ENCODE measurements around the gene CALHM5.
A peak's percentile ranks its signal among the peaks of the same experiment; 100 is the strongest.

The CALHM5 gene

GRCh38 chr6:116564921-116565872 is 53.8 kb downstream of the CALHM5 start:
- Histone ChIP-seq H3K4ac (ENCODE audit: low read length) (no peak overlapping the region), H3K79me1 (ENCODE audit: low read depth, low read length) (no peaks in the 10 kb centered on the region), H3K9me3 (replicated peaks in 1 of 2; ENCODE audit: control insufficient read depth in 2 of 2, insufficient read depth in 1 of 2, low read depth in 1 of 2, low read length in 2 of 2) (no peaks in the 10 kb centered on the region), H2AK5ac (ENCODE audit: low read depth, low read length) (no peak overlapping the region), H4K91ac (ENCODE audit: low read depth, low read length, poor library complexity) (no peak overlapping the region), H3K4me2 (ENCODE audit: insufficient read depth, low read length, poor library complexity, severe bottlenecking) (no peak overlapping the region), H2BK12ac (ENCODE audit: low read length) (peak overlapping the region; percentile 80), H3K4me1 (ENCODE audit: control insufficient read depth in 2 of 2, insufficient read depth in 1 of 2, low read depth in 1 of 2, low read length in 2 of 2) (peaks cover 0 to 4% of the 10 kb centered on the region in 2 donors), H3K9ac (ENCODE audit: low read depth, low read length, poor library complexity) (peak overlapping the region; percentile 40), H3K23ac (ENCODE audit: low read depth, low read length, poor library complexity) (peak overlapping the region; percentile 87), H3K4me3 (ENCODE audit: low read length in 2 of 2) (no peak overlapping the region), H3K27me3 (ENCODE audit: control insufficient read depth in 3 of 3, insufficient read depth in 3 of 3, low read depth in 1 of 3, low read length in 3 of 3) (no peaks in the 10 kb centered on the region), H3K14ac (ENCODE audit: low read length) (peak overlapping the region; percentile 87), H2BK5ac (ENCODE audit: low read length) (no peak overlapping the region), H3K27ac (replicated peaks; ENCODE audit: low read length) (no peak overlapping the region), H3K18ac (ENCODE audit: low read length) (no peak overlapping the region), H2BK120ac (ENCODE audit: low read depth, low read length) (no peak overlapping the region), H2BK15ac (ENCODE audit: low read length) (peak overlapping the region; percentile 22), H4K8ac (ENCODE audit: low read depth, low read length) (peak overlapping the region; percentile 58), H3K36me3 (replicated peaks in 1 of 2; ENCODE audit: control insufficient read depth in 2 of 2, insufficient read depth in 2 of 2, low read length in 2 of 2) (no peaks in the 10 kb centered on the region), H2AFZ (ENCODE audit: low read length) (peak overlapping the region; percentile 45)
- DNase-seq (ENCODE audit: low spot score) = no peak
- WGBS, 2 donors (ENCODE audit: extremely low coverage in 2 of 2, insufficient read length in 2 of 2, insufficient replicate concordance in 1 of 2) = no CpG with 5 or more reads among the region's 42 CpGs

DNA sequence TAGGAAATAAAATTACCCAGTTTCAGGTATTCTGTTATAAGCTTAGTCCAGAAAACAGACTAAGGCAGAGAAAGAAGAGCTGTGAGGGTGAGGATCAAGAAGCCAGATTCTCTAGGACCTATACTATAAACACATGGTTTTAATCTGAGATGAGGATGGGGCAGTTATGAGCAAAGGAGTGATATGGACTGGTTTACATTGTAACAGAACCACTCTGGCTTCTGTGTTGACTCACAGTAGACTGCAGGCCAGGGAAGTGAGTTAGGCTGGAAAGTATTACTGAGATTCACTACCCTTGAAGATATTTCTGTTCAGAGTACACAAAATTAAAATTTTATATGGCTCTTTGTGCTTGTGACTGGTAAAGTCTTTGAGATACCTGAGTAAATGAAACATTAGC is 56.7 kb downstream of the CALHM5 start:
- H3K4me3 ChIP-seq (ENCODE audit: low read length in 2 of 2) = no peak overlapping the region
- no peaks in the 10 kb centered on the region for H3K79me1 ChIP-seq (ENCODE audit: low read depth, low read length)
- peaks cover 3 to 4% of the 10 kb centered on the region in 2 donors for H3K4me1 ChIP-seq (ENCODE audit: control insufficient read depth in 2 of 2, insufficient read depth in 1 of 2, low read depth in 1 of 2, low read length in 2 of 2)
- H2AFZ ChIP-seq (ENCODE audit: low read length) = no peak overlapping the region
- no peak overlapping the region for H4K91ac ChIP-seq (ENCODE audit: low read depth, low read length, poor library complexity)
- no peaks in the 10 kb centered on the region for H3K36me3 ChIP-seq (replicated peaks in 1 of 2; ENCODE audit: control insufficient read depth in 2 of 2, insufficient read depth in 2 of 2, low read length in 2 of 2)
- no peak for DNase-seq (ENCODE audit: low spot score)
- H3K4ac ChIP-seq (ENCODE audit: low read length) = no peak overlapping the region
- H3K9ac ChIP-seq (ENCODE audit: low read depth, low read length, poor library complexity) = no peak overlapping the region
- H3K27me3 ChIP-seq (ENCODE audit: control insufficient read depth in 3 of 3, insufficient read depth in 3 of 3, low read depth in 1 of 3, low read length in 3 of 3) = no peaks in the 10 kb centered on the region
- H4K8ac ChIP-seq (ENCODE audit: low read depth, low read length) = no peak overlapping the region
- H2BK15ac ChIP-seq (ENCODE audit: low read length) = no peak overlapping the region
- H3K18ac ChIP-seq (ENCODE audit: low read length) = no peak overlapping the region
- no peak overlapping the region for H3K23ac ChIP-seq (ENCODE audit: low read depth, low read length, poor library complexity)
- no peak overlapping the region for H2BK120ac ChIP-seq (ENCODE audit: low read depth, low read length)
- H3K9me3 ChIP-seq (replicated peaks in 1 of 2; ENCODE audit: control insufficient read depth in 2 of 2, insufficient read depth in 1 of 2, low read depth in 1 of 2, low read length in 2 of 2) = no peaks in the 10 kb centered on the region
- H3K14ac ChIP-seq (ENCODE audit: low read length) = no peak overlapping the region
- no peak overlapping the region for H3K27ac ChIP-seq (replicated peaks; ENCODE audit: low read length)
- H2BK12ac ChIP-seq (ENCODE audit: low read length) = no peak overlapping the region
- H2AK5ac ChIP-seq (ENCODE audit: low read depth, low read length) = no peak overlapping the region
- no peak overlapping the region for H3K4me2 ChIP-seq (ENCODE audit: insufficient read depth, low read length, poor library complexity, severe bottlenecking)
- no peak overlapping the region for H2BK5ac ChIP-seq (ENCODE audit: low read length)

DNA sequence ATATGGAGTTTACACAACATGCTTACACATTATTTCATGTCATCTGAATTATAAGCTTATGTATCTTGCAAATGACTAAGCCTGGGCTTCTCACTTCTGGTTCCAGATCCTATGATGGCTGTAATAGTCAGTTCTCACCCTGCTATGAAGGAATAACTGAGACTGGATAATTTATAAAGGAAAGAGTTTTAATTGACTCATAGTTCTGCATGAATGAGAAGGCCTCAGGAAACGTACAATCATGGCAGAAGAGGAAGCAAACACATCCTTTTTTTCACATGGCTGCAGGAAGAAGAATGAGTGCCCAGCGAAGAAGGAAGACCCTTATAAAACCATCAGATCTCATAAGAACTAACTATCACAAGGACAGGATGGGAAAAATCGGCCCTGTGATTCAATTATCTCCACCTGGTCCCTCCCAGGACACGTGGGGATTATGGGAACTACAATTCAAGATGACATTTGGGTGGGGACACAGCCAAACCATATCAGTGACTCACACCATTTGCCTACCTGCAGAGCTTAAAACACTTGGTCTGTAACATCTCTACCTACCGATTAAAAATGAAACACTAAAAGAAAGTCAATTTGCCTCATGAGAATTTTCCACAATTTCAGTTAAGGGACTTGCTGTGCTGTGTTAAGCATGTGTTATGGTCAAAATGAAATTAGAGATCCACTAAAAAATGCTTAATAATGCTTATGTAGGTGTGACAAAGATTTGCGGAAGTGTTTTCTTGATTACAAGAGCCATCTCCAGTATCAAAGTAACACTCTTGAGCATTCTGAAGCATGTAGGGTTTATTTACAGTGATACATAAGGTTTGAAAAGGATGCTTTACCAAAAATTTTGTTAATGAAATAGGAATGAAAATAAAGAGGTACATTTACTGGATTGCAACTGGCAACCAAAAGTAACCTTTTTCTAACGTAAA is 57.6 kb downstream of the CALHM5 start:
- H3K23ac ChIP-seq (ENCODE audit: low read depth, low read length, poor library complexity) = no peak overlapping the region
- no peak overlapping the region for H3K14ac ChIP-seq (ENCODE audit: low read length)
- H3K27me3 ChIP-seq (ENCODE audit: control insufficient read depth in 3 of 3, insufficient read depth in 3 of 3, low read depth in 1 of 3, low read length in 3 of 3) = no peaks in the 10 kb centered on the region
- H2BK15ac ChIP-seq (ENCODE audit: low read length) = no peak overlapping the region
- H4K8ac ChIP-seq (ENCODE audit: low read depth, low read length) = no peak overlapping the region
- H3K4ac ChIP-seq (ENCODE audit: low read length) = no peak overlapping the region
- H2BK12ac ChIP-seq (ENCODE audit: low read length) = no peak overlapping the region
- peaks cover 3 to 4% of the 10 kb centered on the region in 2 donors for H3K4me1 ChIP-seq (ENCODE audit: control insufficient read depth in 2 of 2, insufficient read depth in 1 of 2, low read depth in 1 of 2, low read length in 2 of 2)
- no peak overlapping the region for H3K4me2 ChIP-seq (ENCODE audit: insufficient read depth, low read length, poor library complexity, severe bottlenecking)
- no peak overlapping the region for H2AFZ ChIP-seq (ENCODE audit: low read length)
- H4K91ac ChIP-seq (ENCODE audit: low read depth, low read length, poor library complexity) = no peak overlapping the region
- no peak overlapping the region for H3K4me3 ChIP-seq (ENCODE audit: low read length in 2 of 2)
- peaks cover 0 to 4% of the 10 kb centered on the region in 2 donors for H3K36me3 ChIP-seq (replicated peaks in 1 of 2; ENCODE audit: control insufficient read depth in 2 of 2, insufficient read depth in 2 of 2, low read length in 2 of 2)
- no peak overlapping the region for H3K27ac ChIP-seq (replicated peaks; ENCODE audit: low read length)
- no peak overlapping the region for H3K9ac ChIP-seq (ENCODE audit: low read depth, low read length, poor library complexity)
- H2BK5ac ChIP-seq (ENCODE audit: low read length) = no peak overlapping the region
- no CpG with 5 or more reads among the region's 7 CpGs for WGBS, 2 donors (ENCODE audit: extremely low coverage in 2 of 2, insufficient read length in 2 of 2, insufficient replicate concordance in 1 of 2)
- no peak overlapping the region for H2AK5ac ChIP-seq (ENCODE audit: low read depth, low read length)
- H3K18ac ChIP-seq (ENCODE audit: low read length) = no peak overlapping the region
- H3K79me1 ChIP-seq (ENCODE audit: low read depth, low read length) = no peaks in the 10 kb centered on the region
- H3K9me3 ChIP-seq (replicated peaks in 1 of 2; ENCODE audit: control insufficient read depth in 2 of 2, insufficient read depth in 1 of 2, low read depth in 1 of 2, low read length in 2 of 2) = no peaks in the 10 kb centered on the region
- no peak for DNase-seq (ENCODE audit: low spot score)
- no peak overlapping the region for H2BK120ac ChIP-seq (ENCODE audit: low read depth, low read length)

All from neuronal stem cell (in vitro differentiated cells).